SK-N-SH (cell line): ENCODE results near the gene KLK2. TPM values are rescaled to one million over a fixed set of nuclear protein-coding genes. Genes with fewer than 3 reads are reported as not detected.

Experiments used
- CTCF ChIA-PET: fragments of 300-600, 350-600 bp; formaldehyde crosslinking; extraction: SDS; loops from one replicate; lab custom pipeline; 2021; lab: Yijun Ruan, JAX
- POLR2A ChIA-PET: fragments of 350-600 bp; sonication (Branson Sonifier 250); formaldehyde crosslinking; extraction: SDS; loops from one replicate; lab custom pipeline; 2020; ENCODE audit warnings: antibody characterized with exemption, inconsistent platforms; lab: Yijun Ruan, JAX
- DNase-seq: peaks from one replicate; pipeline ENCODE4 v3.0.0; 2012
- H2AFZ ChIP-seq: fragments of 200-600 bp; sonication (generic); 2 replicates; pipeline ENCODE4 v1.8.1; 2016; ENCODE audit warnings: antibody characterized with exemption, mild to moderate bottlenecking, low read depth
- H3F3A ChIP-seq: fragments of 200-600 bp; sonication (generic); replicated peaks from 2 replicates; pipeline ENCODE3; 2016; ENCODE audit warnings: antibody characterized with exemption, mild to moderate bottlenecking; ENCODE audit not compliant: insufficient read depth
- H3K27ac ChIP-seq, 2 experiments: fragments of 200-500 bp in 1 of 2; fragments of 200-600 bp in 1 of 2; sonication (Bioruptor generic) in 1 of 2; sonication (generic), shearing (Covaris generic) in 1 of 2; 2 replicates each; pipeline versions ENCODE4 v1.5.1 to v1.6.1; 2014 to 2016; ENCODE audit warnings: low read depth in 2 of 2, inconsistent platforms in 1 of 2, low read length in 1 of 2, mild to moderate bottlenecking in 1 of 2, mixed read lengths in 1 of 2
- H3K27me3 ChIP-seq: fragments of 200-600 bp; sonication (generic), shearing (Covaris generic); 2 replicates; pipeline ENCODE4 v1.6.1; 2016; ENCODE audit warnings: mixed run types; ENCODE audit not compliant: insufficient read depth
- H3K36me3 ChIP-seq, 2 experiments: fragments of 200-500 bp in 1 of 2; fragments of 200-600 bp in 1 of 2; sonication (Bioruptor generic) in 1 of 2; sonication (generic) in 1 of 2; replicated peaks in 1 of 2; 2 replicates each; pipeline versions ENCODE3 to v1.5.1; 2014 to 2016; ENCODE audit warnings: low read length in 1 of 2, mild to moderate bottlenecking in 1 of 2; ENCODE audit not compliant: insufficient read depth in 2 of 2, control insufficient read depth in 1 of 2
- H3K4me1 ChIP-seq, 2 experiments: fragments of 200-500 bp in 1 of 2; fragments of 200-600 bp in 1 of 2; sonication (Bioruptor generic) in 1 of 2; sonication (generic), shearing (Covaris generic) in 1 of 2; 2 replicates each; pipeline versions ENCODE4 v1.5.1 to v1.6.1; 2014 to 2016; ENCODE audit warnings: low read depth in 1 of 2, low read length in 1 of 2, mixed run types in 1 of 2; ENCODE audit not compliant: insufficient read depth in 2 of 2, control insufficient read depth in 1 of 2
- H3K4me2 ChIP-seq: fragments of 200-600 bp; sonication (generic), shearing (Covaris generic); 2 replicates; pipeline ENCODE4 v1.6.1; 2017; ENCODE audit warnings: mixed run types
- H3K4me3 ChIP-seq, 2 experiments: fragments of 200-500 bp in 1 of 2; fragments of 200-600 bp in 1 of 2; sonication (Bioruptor generic) in 1 of 2; sonication (generic), shearing (Covaris generic) in 1 of 2; 2 replicates each; pipeline versions ENCODE4 v1.5.1 to v1.8.1; 2014 to 2016; ENCODE audit warnings: low read depth in 2 of 2, inconsistent platforms in 1 of 2, low read length in 1 of 2, mild to moderate bottlenecking in 1 of 2, mixed read lengths in 1 of 2, moderate library complexity in 1 of 2
- H3K79me2 ChIP-seq: fragments of 200-600 bp; sonication (generic); 2 replicates; pipeline ENCODE4 v1.8.1; 2017; ENCODE audit warnings: mild to moderate bottlenecking; ENCODE audit not compliant: insufficient read depth
- H3K9ac ChIP-seq: fragments of 200-600 bp; sonication (generic); 2 replicates; pipeline ENCODE4 v1.6.1; 2017; ENCODE audit warnings: mixed run types
- H3K9me2 ChIP-seq: fragments of 200-600 bp; sonication (generic); 2 replicates; pipeline ENCODE4 v1.6.1; 2017; ENCODE audit warnings: mixed run types
- H3K9me3 ChIP-seq: fragments of 200-600 bp; sonication (generic); 2 replicates; pipeline ENCODE4 v1.6.1; 2017; ENCODE audit warnings: mixed run types, mild to moderate bottlenecking, moderate library complexity
- H4K20me1 ChIP-seq: fragments of 200-600 bp; sonication (generic); 2 replicates; pipeline ENCODE4 v1.6.1; 2017; ENCODE audit warnings: mild to moderate bottlenecking, mixed run types; ENCODE audit not compliant: insufficient read depth
- ELF1 ChIP-seq: IDR thresholded peaks from 2 replicates; pipeline ENCODE4 v1.4.0; 2012
- EZH2phosphoT487 ChIP-seq: fragments of 200-600 bp; sonication (generic); IDR thresholded peaks from 2 replicates; pipeline ENCODE4 v1.6.1; 2017; ENCODE audit warnings: low read depth, mixed run types, mild to moderate bottlenecking, antibody characterized with exemption, moderate library complexity, borderline replicate concordance
- FOSL2 ChIP-seq: IDR thresholded peaks from 2 replicates; pipeline ENCODE4 v1.4.0; 2012; ENCODE audit warnings: low read depth, mild to moderate bottlenecking, moderate library complexity, borderline replicate concordance
- FOXJ3 ChIP-seq: sonication (generic); formaldehyde crosslinking; IDR thresholded peaks from 2 replicates; pipeline ENCODE4 v1.5.1; 2020; ENCODE audit warnings: mild to moderate bottlenecking, missing genetic modification reagents
- GABPA ChIP-seq: IDR thresholded peaks from 2 replicates; pipeline ENCODE4 v1.4.0; 2012; ENCODE audit warnings: low read depth, mild to moderate bottlenecking
- IRF3 ChIP-seq: fragments of 150-350 bp; IDR thresholded peaks from 2 replicates; pipeline ENCODE4 v1.6.1; 2016; ENCODE audit warnings: mild to moderate bottlenecking, low read depth, low read length
- JUND ChIP-seq: IDR thresholded peaks from 2 replicates; pipeline ENCODE4 v1.4.0; 2012
- NFIC ChIP-seq: IDR thresholded peaks from 2 replicates; pipeline ENCODE4 v1.4.0; 2012; ENCODE audit warnings: borderline replicate concordance
- POLR2AphosphoS5 ChIP-seq: IDR thresholded peaks from 2 replicates; pipeline ENCODE4 v1.6.1; 2012; ENCODE audit warnings: low read depth, low read length
- REST ChIP-seq: IDR thresholded peaks from 2 replicates; pipeline ENCODE4 v1.6.1; 2012; ENCODE audit warnings: mild to moderate bottlenecking, low read depth, low read length, moderate library complexity
- RFX5 ChIP-seq: IDR thresholded peaks from 2 replicates; pipeline ENCODE4 v1.6.1; 2012; ENCODE audit warnings: mild to moderate bottlenecking, improper control_type of control experiment, low read length
- RXRA ChIP-seq: IDR thresholded peaks from 2 replicates; pipeline ENCODE4 v1.4.0; 2012; ENCODE audit warnings: low read depth, mild to moderate bottlenecking, borderline replicate concordance
- TAF1 ChIP-seq: IDR thresholded peaks from 2 replicates; pipeline ENCODE4 v1.6.1; 2012; ENCODE audit warnings: low read depth, mild to moderate bottlenecking, low read length, moderate library complexity, borderline replicate concordance
- TCF12 ChIP-seq: IDR thresholded peaks from 2 replicates; pipeline ENCODE4 v1.4.0; 2012
- TEAD4 ChIP-seq: IDR thresholded peaks from 2 replicates; pipeline ENCODE4 v1.4.0; 2012; ENCODE audit warnings: mild to moderate bottlenecking, borderline replicate concordance; ENCODE audit not compliant: insufficient read depth
- WGBS: methylation state at CpG from one replicate; pipeline ENCODE4 v1.1.6; 2017; ENCODE audit warnings: low lambda C conversion rate; 5-methylcytosine and 5-hydroxymethylcytosine counted together
- polyA plus RNA-seq, 3 experiments: library from polyadenylated mRNA; depleted of rRNA; stranded (reverse); fragments of >200 nt; gene quantifications; 2 replicates each; pipeline ENCODE4 v1.2.3, GENCODE V29; 2012
- TF ChIP-seq, protein P1 (sequence below): IDR thresholded peaks from 2 replicates; pipeline ENCODE4 v1.4.0; 2012; ENCODE audit warnings: low read depth
- TF ChIP-seq, protein P2 (sequence below): IDR thresholded peaks from 2 replicates; pipeline ENCODE4 v1.4.0; 2012; ENCODE audit warnings: low read depth, borderline replicate concordance
- TF ChIP-seq, protein P3 (sequence below): fragments of 200-600 bp; sonication (generic); IDR thresholded peaks from 2 replicates; pipeline ENCODE4 v1.6.1; 2017; ENCODE audit warnings: antibody characterized with exemption, mild to moderate bottlenecking, moderate library complexity

The KLK2 gene
- polyA plus RNA-seq, 1 of the 3 experiments (the other 2 are of a cell fraction): 0.15 TPM

- Histone ChIP-seq H3K4me1 (peaks cover 0 to 7% of the 10 kb centered on the region in 2 experiments; a peak in 1 of 4 replicates), H3K36me3 (no peaks in the 10 kb centered on the region), H3K9me3 (no peaks in the 10 kb centered on the region), H4K20me1 (no peaks in the 10 kb centered on the region), H3K9ac (no peak overlapping the region), H3K27ac (no peak overlapping the region), H2AFZ (no peak overlapping the region), H3K4me3 (no peak overlapping the region), H3K4me2 (no peak overlapping the region), H3F3A (no peaks in the 10 kb centered on the region), H3K27me3 (peaks cover 16% of the 10 kb centered on the region; the same call in 1 of the 2 replicates), H3K79me2 (no peaks in the 10 kb centered on the region), H3K9me2 (no peaks in the 10 kb centered on the region)
- WGBS: 66% methylated on average over 8 of the region's 8 CpGs
- ChIA-PET POLR2A (no interaction called here), CTCF (no interaction called here)
- TF ChIP-seq EZH2phosphoT487 (no peak), RFX5 (no peak), TEAD4 (no peak), IRF3 (no peak), ELF1 (no peak), RXRA (no peak), TAF1 (no peak), GABPA (no peak), TCF12 (no peak), POLR2AphosphoS5 (no peak), FOSL2 (no peak), REST (no peak), NFIC (no peak), FOXJ3 (CRISPR knock-in tag) (no peak), JUND (no peak)
- TF ChIP-seq, protein P1, sequence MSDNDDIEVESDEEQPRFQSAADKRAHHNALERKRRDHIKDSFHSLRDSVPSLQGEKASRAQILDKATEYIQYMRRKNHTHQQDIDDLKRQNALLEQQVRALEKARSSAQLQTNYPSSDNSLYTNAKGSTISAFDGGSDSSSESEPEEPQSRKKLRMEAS: no peak
- TF ChIP-seq, protein P2, sequence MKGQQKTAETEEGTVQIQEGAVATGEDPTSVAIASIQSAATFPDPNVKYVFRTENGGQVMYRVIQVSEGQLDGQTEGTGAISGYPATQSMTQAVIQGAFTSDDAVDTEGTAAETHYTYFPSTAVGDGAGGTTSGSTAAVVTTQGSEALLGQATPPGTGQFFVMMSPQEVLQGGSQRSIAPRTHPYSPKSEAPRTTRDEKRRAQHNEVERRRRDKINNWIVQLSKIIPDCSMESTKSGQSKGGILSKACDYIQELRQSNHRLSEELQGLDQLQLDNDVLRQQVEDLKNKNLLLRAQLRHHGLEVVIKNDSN: no peak
- TF ChIP-seq, protein P3, sequence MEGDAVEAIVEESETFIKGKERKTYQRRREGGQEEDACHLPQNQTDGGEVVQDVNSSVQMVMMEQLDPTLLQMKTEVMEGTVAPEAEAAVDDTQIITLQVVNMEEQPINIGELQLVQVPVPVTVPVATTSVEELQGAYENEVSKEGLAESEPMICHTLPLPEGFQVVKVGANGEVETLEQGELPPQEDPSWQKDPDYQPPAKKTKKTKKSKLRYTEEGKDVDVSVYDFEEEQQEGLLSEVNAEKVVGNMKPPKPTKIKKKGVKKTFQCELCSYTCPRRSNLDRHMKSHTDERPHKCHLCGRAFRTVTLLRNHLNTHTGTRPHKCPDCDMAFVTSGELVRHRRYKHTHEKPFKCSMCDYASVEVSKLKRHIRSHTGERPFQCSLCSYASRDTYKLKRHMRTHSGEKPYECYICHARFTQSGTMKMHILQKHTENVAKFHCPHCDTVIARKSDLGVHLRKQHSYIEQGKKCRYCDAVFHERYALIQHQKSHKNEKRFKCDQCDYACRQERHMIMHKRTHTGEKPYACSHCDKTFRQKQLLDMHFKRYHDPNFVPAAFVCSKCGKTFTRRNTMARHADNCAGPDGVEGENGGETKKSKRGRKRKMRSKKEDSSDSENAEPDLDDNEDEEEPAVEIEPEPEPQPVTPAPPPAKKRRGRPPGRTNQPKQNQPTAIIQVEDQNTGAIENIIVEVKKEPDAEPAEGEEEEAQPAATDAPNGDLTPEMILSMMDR: no peak
- no peak for DNase-seq
Measured at GRCh38 chr19:50832666-50833065, 40.6 kb upstream of the KLK2 start.
